ENCODE measurements around the gene GMEB2.
"Not testable (repeated sequence)": the region's sequence is repeated elsewhere in the genome, so short reads cannot be mapped to it uniquely, and the experiment has no call there.

Gene GMEB2

DNA sequence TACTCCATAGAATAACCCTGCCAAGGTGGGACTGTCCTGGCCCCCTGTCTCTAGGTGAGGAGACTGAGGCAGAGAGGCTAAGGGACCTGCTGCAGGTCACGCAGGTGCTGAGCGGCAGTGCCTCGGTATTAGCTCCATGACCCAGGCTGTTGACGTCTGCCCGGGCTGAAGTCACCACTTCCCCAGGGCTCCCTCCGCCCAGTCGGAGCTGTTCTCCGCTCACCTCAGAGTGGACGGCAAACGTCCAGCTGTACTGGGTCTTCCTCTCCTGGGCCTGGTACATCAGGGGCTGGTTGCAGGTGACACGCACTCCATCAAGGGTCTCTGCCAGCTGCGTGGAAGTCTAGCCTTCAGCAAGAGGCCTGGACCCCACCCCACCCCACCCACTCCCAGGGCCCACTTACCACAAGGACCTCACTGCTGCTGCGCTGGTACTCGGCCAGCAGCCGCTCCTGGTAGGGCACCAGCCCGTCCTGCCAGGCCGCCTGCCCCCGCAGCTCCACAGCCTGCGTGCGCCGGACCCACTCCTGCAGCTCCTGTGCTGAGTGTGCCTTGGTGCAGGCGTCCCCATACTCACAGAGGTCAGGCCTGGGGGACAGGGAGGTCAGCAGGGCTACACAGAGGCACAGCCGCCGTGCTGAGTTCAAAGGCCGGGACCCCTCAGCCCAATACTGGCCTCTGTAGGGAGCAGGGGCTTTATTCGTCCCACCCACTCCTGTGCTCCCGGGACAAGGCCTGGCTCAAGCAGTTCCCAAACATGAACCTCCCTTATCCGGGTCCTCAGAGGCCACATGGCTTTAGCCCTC is 56.4 kb downstream of the GMEB2 start:
- DNase-seq (ENCODE audit: low read depth): no peak

DNA sequence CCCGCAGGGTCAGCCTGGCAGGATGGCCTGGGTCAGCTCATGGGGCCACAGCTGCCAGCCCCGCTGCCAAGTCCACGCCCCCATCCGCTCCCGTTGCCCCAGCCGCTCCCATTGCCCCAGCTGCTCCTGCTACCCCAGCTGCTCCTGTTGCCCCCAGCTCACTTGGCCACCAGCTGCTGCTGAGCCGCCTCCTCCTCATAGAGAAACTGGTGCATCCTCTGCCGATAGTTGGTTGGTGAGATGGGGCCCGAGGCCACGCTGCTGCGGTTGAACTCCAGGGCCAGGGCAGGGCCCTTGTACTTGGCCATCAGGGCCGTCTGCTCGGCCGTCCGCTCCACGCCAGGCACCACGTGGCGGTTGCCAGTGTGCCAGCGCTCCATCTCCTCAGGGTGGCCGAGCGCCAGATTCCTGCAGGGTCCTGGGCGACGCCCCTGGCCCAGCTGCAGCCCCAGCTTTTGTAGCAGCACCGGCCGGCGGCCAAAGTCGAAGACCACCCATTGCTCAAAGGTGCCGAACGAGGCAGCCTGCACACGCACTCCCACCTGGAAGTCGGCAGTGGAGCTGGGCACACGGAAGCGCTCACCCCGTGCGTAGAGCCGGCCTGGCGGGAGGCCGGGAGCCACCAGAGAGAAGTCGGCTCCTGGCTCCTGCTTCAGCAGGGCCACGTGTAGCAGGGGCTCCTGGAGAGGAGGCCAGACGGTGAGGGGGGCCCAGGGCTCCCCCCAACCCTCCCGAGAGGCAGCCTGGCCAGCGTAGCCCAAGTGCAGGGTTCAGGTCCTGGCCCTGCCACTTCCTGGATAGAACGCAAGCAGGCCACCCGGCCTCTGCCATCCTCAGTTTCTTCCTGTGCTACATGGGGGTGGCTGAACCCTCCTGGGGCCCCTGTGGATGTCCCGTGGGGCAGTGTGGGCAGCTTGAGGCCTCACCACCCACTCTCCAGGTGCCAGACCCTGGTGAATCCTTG is 57.6 kb downstream of the GMEB2 start:
- DNase-seq (ENCODE audit: low read depth): no peak

DNA sequence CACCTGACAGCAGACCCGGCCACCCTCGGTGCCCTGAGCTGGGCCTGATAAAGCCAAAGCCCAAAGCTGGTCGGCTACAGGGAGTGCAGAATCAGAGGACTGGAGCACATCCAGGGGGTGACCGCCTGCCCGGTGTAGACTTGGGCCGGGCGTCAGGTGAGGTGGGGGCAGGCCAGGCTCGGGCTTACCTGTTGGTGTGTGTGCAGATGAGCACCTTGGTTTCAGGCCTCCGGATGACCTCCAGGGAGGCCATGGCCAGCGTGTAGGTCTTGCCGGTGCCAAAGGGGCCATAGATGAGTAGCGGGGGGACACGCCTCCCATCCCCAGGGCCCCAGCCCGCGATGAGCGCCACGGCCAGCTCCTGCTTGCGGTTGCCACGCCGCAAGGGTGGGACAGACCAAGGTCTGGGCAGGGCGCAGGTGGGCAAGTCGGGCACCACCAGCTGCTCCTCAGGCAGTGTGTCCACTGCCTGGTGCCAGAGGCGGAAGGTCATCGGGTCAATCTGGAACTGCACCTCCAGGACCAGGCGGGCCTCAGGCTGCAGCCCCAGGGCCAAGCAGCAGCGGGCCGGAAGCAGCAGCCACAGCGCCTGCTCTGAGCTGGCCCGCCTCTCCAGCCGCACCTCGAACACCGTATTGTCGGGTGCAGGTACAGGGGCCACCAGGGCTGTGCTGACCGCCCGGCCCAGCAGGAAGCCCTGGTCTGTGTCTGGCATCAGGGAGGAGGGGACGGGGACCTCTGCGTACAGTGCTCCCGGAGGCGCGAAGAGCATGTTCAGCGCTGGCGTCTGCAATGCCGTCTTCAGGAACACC is 58.5 kb downstream of the GMEB2 start:
- no peak for DNase-seq (ENCODE audit: low read depth)

DNA sequence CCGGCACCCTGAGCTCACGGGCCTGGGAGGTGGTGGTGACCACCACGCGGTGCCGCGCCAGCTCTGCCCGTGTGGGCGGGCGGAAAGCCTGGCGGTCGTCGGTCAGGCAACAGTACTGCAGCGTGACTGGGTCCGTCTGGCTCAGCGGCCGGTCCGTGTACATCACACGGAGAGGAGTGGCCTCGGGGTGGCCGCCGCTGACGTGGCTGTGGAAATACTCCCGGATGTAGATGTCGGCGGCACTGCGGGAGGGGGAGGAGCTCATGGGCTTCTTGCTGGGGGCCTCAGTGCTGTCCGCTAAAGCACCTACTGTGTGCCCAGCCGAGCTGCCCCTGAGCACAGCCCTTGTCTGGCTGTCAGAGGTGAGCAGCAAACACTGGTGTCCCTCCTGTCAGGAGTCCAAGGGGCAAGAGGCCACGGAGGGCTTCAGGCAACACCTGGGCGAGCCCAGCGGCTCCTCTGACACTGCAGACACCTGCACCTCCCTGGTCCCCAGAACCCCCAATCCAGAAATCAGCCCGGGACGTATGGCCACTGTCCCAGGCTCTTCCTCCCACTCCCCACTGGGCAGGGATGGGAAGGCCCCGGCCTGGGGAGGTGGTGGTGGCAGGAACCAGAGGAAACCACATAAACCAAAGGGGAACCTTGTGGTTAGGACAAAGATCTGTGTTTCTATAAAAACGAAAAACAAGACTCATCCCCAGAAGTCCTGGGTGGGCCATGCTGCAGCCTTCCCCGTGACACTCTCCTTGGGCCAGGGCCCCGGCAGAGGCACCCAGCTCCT is 59.3 kb downstream of the GMEB2 start:
- no peak for DNase-seq (ENCODE audit: low read depth)

DNA sequence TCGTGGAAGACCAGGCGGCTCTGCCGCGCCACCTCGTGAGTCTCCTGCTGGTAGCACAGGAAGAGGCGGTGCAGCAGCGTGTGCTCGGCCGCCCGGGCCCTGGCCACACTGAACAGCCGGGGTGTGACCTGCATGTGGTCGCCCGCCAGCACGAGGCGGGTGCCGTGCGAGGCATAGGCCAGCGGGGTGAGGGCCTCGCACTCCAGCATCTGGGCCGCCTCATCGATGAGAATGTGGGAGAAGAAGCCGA is 59.8 kb downstream of the GMEB2 start:
- no peak for DNase-seq (ENCODE audit: low read depth)

DNA sequence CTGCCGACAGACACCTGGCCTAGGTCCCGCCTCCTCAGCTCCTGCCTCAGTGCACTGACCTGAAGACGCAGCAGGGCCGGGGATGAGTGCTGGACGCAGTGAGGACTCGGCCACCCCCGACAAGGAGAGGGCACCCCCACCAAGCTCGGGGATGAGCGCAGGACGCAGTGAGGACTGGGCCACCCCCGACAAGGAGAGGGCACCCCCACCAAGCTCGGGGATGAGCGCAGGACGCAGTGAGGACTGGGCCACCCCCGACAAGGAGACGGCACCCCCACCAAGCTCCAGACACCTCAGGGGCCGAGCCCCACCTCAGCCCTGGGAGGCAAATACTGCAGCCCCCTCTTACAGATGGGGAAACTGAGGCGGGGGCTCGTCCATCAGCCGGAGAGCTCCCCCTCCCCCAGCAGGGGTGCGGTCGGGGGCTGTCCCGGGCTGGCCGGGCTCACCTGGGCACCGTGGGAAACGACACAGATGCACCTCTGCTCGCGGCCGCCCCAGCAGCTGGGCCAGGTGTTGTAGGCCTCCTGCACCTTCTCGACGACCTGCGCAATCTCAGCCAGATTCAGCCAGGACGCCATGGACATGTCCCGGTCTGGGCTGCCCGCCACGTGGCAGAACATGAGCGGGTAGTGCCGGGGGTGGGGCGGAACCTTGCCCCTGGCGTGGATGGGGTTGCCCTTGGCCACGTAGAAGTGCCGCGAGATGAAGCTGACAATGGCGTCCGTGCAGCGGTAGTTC is 60.3 kb downstream of the GMEB2 start:
- DNase-seq (ENCODE audit: low read depth): no peak

DNA sequence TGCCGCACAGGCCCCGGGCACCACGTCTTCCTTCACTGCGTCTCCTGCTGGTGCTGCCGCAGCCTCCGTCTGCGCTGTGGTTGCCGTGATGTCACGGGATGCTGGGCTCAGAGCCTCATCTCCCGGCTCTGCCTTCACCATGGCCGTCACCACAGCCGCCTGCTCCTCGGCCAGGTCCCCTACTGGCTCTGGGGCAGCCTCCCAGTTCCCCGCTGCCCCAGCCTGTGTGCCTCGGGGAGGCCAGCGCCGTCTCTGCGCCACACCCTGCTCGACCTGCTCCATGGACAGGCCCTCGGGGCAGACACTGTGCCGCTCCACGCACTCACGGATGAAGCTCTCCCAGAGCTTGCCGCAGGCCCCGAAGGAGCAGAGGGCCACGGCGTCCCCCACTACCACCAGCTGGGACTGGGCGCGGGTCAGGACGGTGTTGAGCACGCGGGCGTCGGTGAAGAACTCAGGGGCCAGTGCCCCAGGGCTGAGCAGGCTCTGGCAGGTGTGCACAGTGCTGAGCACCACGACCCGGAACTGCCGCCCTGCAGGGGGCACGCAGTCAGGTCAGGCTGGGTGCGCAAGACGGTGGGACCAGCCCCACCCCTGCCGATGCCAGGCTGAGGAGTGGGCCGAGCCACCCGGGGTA is 61.1 kb downstream of the GMEB2 start:
- no peak for DNase-seq (ENCODE audit: low read depth)

DNA sequence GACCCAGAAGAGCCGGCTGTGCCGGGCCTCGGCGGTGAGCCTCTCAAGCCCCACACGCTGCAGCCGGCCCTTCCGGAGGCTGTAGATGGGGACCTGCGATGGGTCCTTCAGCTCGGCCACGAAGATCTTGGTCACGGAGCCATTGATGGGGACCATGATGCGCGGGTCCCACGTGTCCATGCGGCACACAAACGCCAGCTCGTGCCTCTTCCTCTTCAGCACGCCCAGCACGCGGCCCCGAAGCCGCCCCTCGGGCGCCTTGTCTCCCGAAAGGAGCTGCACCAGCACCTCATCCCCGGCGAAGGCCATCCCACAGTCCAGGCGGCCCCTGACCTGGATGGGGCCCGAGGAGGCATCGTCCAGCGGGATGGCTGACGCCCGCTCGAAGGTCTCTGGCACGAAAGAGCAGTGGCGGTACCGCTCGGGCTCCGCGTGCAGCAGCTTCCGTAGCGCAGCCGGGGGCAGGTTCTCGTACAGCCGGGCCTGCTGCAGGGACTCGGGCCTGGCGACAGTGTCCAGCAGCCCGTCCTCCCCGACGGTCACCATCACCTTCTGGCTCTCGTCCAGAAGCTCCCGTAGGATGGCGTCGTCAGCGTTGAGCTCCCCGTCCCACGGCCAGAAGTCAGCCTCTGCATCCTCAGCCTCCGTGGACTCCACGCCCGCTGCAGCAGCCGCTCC is 61.7 kb downstream of the GMEB2 start:
- no peak for DNase-seq (ENCODE audit: low read depth)

DNA sequence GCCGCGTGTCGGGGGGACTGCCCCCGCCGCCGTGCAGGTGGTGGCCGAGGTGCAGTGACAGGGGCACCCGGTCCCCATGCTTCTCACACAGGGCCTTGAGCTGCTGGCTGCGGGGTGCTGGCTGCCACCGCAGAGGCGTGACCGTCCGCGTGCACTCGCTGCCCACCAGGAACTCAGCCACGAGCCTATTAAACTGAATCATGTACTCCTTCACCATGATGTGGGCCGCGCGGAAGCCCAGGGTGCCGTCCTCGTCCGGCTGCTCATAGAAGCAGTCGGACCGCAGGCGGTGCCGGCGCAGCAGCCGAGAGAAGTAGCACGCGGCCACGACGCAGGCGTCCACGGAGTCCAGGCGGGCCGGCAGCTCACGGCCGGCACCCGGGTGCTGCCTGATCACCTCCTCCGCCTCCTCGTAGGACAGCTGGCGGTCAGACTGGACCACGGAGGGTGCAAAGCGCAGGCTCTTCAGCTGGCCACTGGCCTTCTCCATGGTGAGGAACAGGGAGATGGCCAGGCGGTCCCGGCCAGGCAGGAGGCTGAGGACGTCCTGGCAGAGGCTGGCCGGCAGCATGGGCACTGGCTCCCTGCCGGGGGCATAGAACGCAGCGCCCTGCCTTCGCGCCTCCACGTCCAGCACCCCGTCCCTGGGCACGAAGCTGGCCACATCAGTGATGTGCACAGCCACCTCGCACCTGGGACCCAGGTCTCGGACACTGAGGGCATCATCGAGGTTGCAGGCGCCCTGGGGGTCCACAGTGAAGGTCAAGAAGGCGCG is 62.7 kb downstream of the GMEB2 start:
- DNase-seq (ENCODE audit: low read depth): no peak

DNA sequence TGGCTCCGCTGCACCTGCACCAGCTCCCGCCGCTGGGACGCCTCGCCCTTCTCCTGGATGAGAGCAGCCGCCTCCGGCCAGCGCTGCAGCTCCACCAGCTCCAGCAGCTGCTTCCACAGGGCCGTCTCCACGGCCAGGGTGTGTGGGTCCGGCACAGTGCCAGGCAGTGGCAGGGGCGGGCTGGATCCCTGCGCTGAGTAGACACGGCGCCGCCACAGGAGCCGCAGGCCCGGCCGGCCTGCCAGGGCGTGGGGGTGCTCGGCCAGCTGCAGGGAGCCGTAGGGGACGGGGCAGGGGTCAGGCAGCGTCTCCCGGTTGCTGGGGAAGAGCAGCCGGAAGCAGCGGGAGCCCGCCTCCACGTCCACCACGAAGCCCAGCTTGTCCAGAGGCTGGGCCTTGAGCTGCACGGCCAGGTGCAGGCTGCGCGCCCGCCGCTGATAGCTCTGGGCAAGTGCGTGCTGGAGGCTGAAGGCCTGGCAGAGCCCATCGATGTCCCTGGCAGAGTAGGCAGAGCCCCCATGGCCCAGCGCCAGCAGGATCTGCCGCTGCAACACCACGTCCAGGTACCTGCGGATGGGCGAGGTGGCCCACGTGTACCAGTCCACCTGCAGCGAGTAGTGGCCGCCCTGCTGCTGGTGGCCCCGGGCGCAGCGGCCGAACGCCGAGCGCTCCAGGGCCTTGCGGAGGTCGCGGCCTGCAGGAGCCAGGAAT is 63.5 kb downstream of the GMEB2 start:
- no peak for DNase-seq (ENCODE audit: low read depth)

DNA sequence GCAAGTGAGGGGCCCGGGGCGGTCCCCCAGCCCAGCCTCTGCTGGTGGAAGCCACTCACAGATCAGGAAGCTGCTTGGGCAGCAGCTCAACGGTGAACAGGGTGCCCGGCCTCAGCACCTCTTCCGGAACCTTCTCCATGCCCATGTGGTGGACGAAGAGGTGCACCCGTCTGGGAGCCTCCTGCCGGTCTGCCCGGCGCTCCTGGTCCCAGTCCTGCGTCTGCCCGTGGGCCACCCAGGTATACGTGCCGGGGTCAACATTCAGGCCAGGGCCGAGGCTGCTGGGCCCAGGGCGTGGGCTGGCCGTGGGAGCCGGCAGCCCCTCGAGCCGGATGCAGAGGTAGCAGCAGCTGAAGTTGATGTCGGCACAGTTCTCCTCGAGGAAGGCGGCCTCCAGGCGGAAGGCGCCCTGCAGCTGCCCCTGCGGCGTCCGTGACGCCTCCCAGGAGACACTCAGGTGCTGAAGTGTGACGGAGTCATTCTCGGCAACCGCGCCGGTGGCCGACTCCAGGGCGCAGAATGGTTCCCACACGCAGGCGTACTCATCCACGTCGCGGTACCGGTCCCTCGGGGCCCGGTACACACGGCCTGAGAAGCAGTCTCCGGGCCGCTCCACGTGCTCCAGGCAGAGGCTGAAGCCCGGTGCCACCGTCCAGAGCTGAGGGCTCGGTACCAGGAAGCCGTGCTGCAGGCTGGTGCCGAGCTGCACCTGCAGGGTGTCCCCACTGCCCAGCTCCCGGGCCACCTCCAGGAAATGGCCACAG is 64.3 kb downstream of the GMEB2 start:
- DNase-seq (ENCODE audit: low read depth): no peak

DNA sequence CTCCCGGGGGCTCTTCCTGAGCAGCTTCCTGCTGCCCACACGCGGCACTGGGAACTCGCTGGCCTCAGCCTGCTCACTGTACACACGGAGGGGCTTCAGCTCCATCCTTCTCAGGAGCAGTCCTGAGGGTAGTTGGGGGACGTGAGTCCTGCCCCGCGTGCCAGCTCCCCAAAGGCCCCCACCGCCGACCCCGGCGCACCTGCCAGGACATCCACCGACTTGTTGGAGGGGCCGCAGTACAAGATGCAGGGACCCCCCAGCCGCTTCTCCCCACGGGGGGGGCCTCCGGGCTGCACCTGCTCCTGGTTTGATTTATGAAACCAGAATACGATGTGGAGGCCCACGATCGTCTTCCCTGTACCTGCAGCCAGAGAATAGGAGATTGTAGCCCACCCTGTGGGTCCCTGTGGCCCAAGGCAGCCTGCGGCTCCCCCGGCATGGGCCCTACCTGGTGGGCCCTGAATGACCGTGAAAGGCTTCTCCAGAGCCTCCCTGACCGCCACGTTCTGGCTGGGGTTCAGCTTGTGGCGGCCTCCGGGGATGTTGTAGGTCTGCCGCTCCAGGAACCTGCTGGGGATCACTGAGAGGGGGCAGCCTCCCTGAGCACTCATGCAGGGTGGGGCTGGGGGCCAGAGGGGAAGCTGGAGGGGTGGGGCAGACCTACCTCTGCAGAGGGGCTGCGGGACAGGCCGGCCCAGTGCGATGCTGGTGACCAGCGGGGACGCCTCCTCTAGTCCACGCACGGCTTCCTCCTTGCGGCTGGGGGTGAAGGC is 65.1 kb downstream of the GMEB2 start:
- DNase-seq (ENCODE audit: low read depth): no peak

DNA sequence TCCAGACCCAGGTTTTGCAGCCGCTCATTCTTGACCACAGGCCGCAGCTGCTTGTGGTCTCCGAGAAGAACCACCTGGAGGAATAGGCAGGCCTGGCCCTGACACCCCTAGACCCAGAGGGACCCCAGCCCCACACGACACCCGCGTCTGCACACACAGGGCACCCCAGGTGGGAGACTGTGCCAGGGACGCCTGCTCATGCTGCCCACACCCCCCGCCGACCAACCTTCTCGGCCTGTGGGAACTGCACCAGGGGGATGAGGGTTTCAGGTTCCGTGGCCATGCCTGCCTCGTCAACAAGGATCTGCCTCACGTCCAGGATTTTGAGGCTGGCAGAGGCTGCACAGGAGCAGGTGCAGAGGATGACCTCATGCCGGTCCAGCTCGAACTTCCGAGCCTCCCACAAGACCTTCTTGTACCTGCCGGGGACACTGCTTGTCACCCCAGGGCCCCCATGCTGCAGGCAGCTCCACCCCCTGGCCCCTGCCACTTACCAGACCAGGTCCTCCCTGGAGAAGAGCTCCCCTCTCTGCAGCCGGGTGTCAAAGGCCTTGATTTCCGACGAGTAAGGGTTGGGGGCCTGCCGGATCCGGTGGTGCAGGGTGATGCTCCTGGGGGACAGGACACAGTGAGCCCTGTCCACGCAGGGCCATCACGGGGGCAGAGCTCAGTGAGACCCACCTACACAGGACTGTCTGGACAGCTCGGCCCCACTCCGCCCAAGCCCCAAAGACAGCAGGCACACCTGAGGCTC is 65.9 kb downstream of the GMEB2 start:
- no peak for DNase-seq (ENCODE audit: low read depth)

DNA sequence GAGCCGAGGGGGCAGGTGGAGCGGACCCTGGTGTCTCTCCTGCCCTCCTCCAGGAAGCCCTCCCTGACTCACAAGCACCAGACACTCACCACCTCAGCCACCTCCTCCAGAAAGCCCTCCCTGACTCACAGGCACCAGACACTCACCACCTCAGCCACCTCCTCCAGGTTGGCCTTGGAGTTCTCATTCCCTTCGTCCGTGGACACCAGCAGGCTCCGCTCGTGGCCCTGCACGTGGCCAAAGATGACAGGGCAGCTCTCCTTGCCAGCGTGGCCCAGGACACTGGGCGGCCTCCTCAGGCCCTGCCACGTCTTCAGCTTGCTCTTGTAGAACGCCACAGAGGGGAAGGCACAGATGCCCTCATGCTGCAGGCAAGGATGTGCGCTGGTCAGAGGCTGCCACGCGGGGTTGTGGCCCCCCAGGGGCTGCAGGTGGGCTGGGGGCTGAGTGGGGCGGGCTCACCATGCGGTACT is 66.5 kb downstream of the GMEB2 start:
- no peak for DNase-seq (ENCODE audit: low read depth)

DNA sequence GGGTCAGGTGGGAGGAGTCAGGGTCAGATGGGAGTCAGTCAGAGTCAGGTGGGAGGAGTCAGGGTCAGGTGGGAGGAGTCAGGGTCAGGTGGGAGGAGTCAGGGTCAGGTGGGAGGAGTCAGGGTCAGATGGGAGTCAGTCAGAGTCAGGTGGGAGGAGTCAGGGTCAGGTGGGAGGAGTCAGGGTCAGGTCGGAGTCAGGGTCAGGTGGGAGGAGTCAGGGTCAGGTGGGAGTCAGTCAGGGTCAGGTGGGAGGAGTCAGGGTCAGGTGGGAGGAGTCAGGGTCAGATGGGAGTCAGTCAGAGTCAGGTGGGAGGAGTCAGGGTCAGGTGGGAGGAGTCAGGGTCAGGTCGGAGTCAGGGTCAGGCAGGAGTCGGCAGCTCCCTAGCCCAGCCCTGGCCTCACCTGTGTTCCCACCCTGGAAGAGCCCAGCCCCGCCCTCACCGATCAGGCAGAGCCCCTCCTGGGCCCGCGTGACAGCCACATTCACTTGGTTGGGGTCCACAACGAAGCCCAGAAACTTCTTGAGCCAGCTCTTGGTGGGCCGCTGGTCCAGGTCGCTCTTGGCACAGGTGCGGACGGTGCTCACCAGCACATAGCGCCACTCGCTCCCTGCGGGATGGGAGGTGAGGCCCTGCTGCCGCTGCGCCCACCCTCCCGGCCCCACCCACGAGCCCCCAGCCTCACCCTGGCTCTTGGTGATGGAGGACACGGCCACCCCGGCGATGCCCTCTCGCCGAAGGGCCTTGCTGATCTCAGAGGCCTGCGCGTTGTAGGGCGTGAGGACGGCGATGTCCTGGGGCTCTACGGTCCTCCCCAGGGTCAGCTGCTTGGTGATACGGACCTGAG is 67.2 kb downstream of the GMEB2 start:
- not testable (repeated sequence) for DNase-seq (ENCODE audit: low read depth)

All from stimulated activated CD8-positive, alpha-beta memory T cell treated with anti-CD3 and anti-CD28 coated beads, Interleukin-7, amount 100 ng/mL, for 24 hours (primary cell).